RWPE1 (cell line): ENCODE measurements around the gene SH3RF3.

Experiments used
- CTCF ChIA-PET: fragments of 350-600 bp; sonication (Branson Sonifier 250); formaldehyde crosslinking; extraction: SDS; loops from one replicate; lab custom pipeline; 2021; lab: Yijun Ruan, JAX
- POLR2A ChIA-PET: fragments of 400-600 bp; formaldehyde crosslinking; extraction: SDS; loops from one replicate; lab custom pipeline; 2020; ENCODE audit warnings: antibody characterized with exemption; ENCODE audit not compliant: low non-redundant PET; lab: Yijun Ruan, JAX
- DNase-seq: peaks from one replicate; pipeline ENCODE4 v3.0.0; 2012; ENCODE audit warnings: low spot score
- H3K27ac ChIP-seq: fragments of 450-650 bp; 2 replicates; pipeline ENCODE4 v1.5.1; 2017
- TF ChIP-seq, protein P1 (sequence below): fragments of 450-650 bp; conservative IDR thresholded peaks from 2 replicates; pipeline ENCODE4 v1.5.1; 2017; ENCODE audit warnings: low read depth, mild to moderate bottlenecking

The SH3RF3 gene

DNA sequence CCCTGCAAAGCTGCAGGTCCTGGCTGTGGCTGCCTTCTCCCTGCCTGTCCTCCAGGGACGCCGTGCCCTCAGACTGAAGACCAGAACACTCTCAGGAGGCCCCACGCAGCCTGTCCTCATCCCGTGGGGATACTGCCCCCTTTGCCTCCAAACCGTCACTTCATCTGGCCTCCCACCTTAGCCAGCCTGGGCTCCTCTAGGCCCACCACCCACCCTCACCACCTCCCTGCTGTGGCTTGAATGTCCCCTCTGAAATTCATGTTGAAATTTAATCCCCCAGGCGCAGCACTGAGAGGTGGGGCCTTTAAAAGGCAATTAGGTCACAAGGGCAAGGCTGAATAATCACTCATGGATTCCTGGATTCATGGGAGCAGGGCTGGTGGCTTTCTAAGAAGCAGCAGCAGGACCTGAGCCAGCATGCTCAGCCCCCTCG is 286.6 kb downstream of the SH3RF3 start:
- no peak overlapping the region for H3K27ac ChIP-seq
- POLR2A ChIA-PET, result no interaction called here
- TF ChIP-seq, protein P1, sequence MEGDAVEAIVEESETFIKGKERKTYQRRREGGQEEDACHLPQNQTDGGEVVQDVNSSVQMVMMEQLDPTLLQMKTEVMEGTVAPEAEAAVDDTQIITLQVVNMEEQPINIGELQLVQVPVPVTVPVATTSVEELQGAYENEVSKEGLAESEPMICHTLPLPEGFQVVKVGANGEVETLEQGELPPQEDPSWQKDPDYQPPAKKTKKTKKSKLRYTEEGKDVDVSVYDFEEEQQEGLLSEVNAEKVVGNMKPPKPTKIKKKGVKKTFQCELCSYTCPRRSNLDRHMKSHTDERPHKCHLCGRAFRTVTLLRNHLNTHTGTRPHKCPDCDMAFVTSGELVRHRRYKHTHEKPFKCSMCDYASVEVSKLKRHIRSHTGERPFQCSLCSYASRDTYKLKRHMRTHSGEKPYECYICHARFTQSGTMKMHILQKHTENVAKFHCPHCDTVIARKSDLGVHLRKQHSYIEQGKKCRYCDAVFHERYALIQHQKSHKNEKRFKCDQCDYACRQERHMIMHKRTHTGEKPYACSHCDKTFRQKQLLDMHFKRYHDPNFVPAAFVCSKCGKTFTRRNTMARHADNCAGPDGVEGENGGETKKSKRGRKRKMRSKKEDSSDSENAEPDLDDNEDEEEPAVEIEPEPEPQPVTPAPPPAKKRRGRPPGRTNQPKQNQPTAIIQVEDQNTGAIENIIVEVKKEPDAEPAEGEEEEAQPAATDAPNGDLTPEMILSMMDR, result no peak
- no peak for DNase-seq
- CTCF ChIA-PET, result no interaction called here

DNA sequence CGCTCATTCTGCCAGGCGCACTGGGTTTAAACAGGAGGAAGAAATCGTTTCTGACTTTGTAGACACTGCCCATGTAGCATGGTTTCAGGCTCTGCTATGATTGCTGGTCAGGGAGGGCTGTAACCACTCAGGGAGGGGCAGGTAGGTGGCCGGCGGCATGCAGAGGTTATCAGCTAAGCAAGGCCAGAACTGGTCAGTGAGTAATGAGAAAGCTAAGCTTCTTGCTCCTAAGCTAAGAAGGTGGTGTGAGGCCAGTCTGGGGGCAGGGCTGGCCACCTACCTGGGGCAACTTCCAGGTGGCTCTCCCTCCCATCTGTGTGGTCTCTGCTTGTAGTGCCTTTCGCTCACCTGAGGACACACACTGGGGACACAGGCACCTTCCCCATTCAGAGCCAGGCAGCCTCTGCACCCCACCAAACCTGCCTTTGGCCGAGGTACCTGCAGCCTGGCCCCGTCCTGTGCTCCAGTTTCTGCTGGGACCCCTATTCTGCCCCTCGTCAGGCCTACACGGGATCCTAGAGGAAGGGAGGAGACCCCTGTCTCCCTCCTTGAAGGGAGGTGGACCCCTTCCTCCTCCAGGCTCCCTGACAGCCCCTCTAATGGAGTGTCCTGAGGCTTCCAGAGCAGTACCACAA is 288.8 kb downstream of the SH3RF3 start:
- DNase-seq, result no peak
- TF ChIP-seq, protein P1, result no peak
- no peak overlapping the region for H3K27ac ChIP-seq
- ChIA-PET CTCF (no interaction called here), POLR2A (no interaction called here)

DNA sequence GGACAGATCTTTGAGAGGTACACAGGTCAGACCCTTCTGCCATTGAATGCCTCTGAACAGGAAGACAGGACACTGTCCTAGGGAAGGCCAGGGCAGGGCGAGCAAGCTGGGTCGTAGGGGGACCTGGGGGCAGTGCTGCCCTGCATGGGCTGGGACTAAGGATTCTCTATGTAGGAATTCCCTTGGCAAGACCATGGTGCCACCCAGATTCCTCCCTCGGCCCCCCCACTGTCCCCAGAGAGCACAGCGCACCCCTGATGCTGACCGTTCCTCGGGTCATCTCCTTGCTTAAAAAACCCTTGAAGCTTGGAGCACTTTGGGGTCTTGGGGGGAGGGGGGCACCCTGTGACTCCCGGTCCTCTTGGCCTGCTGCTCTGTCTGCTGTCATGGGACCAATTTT is 289.7 kb downstream of the SH3RF3 start:
- POLR2A ChIA-PET, result no interaction called here

GRCh38 chr2:109419171-109419756 is 290.3 kb downstream of the SH3RF3 start:
- CTCF ChIA-PET, result interaction anchor here (0.7 kb wide), 1 partner anchor 63 kb away, joined by 4 read pairs; no protein-coding TSS in a partner anchor
- POLR2A ChIA-PET, result no interaction called here
- TF ChIP-seq, protein P1, result no peak
- H3K27ac ChIP-seq, result no peak overlapping the region
- no peak for DNase-seq

More for the DNA sequence above, 289.7 kb downstream of the SH3RF3 start:
- no peak overlapping the region for H3K27ac ChIP-seq
- TF ChIP-seq, protein P1, result no peak
- DNase-seq, result no peak
- CTCF ChIA-PET, result interaction anchor here (0.6 to 0.7 kb wide), 2 partner anchors 28 to 62 kb away, joined by 3 to 4 read pairs; no protein-coding TSS in a partner anchor

DNA sequence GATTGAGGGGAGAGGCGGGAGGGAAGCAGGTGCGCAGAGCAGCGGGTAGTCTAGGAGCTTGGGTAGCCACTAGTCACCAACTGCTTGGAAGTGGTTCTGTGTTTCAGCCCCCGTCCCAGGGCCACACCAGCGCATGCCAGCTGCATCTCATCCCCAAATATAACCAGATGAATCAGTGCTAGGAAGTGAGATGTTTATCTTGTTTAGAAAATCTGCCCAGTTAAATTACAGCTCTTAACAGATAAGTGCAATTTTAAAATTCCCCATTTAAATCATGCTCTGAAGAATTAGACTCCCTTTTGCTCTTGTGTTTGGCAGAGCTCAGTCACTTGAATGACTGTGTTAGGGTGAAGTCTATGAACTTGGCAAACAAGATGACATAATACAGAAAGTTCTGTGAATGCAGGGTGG is 291.0 kb downstream of the SH3RF3 start:
- CTCF ChIA-PET, result no interaction called here
- DNase-seq, result no peak
- no peak overlapping the region for H3K27ac ChIP-seq
- TF ChIP-seq, protein P1, result no peak
- POLR2A ChIA-PET, result no interaction called here

GRCh38 chr2:109421101-109421500 is 292.1 kb downstream of the SH3RF3 start:
- no peak overlapping the region for H3K27ac ChIP-seq
- TF ChIP-seq, protein P1, result no peak
- ChIA-PET POLR2A (no interaction called here), CTCF (no interaction called here)
- DNase-seq, result no peak
